OCI-LY1 (cell line): ENCODE measurements around the gene INPP5K.
"Not testable (repeated sequence)": the region's sequence is repeated elsewhere in the genome, so short reads cannot be mapped to it uniquely, and the experiment has no call there.

Source experiments
- H2AFZ ChIP-seq: fragments of 200-600 bp; sonication (generic), shearing (Covaris generic); 2 replicates; pipeline ENCODE4 v1.6.0; 2014; ENCODE audit warnings: antibody characterized with exemption, mild to moderate bottlenecking, low read length
- H3F3A ChIP-seq: fragments of 200-600 bp; sonication (generic), shearing (Covaris generic); 2 replicates; pipeline ENCODE4 v1.6.0; 2014; ENCODE audit warnings: mild to moderate bottlenecking, antibody characterized with exemption, low read length, moderate library complexity; ENCODE audit not compliant: insufficient read depth
- H3K27ac ChIP-seq: fragments of 200-600 bp; sonication (generic); 2 replicates; pipeline ENCODE4 v1.5.1; 2014; ENCODE audit warnings: low read length, mixed run types, mild to moderate bottlenecking, low read depth; ENCODE audit not compliant: poor library complexity, severe bottlenecking
- H3K27me3 ChIP-seq: fragments of 200-600 bp; sonication (generic); 2 replicates; pipeline ENCODE4 v1.6.0; 2014; ENCODE audit warnings: antibody characterized with exemption, mild to moderate bottlenecking, low read length, moderate library complexity; ENCODE audit not compliant: insufficient read depth
- H3K36me3 ChIP-seq: fragments of 200-600 bp; sonication (generic); 2 replicates; pipeline ENCODE4 v1.6.1; 2014; ENCODE audit warnings: mild to moderate bottlenecking, antibody characterized with exemption, low read length, moderate library complexity, mixed read lengths; ENCODE audit not compliant: insufficient read depth
- H3K4me1 ChIP-seq: fragments of 200-600 bp; sonication (generic); 2 replicates; pipeline ENCODE4 v1.5.1; 2014; ENCODE audit warnings: mild to moderate bottlenecking, low read length, moderate library complexity; ENCODE audit not compliant: insufficient read depth, severe bottlenecking
- H3K4me2 ChIP-seq: fragments of 200-600 bp; sonication (generic), shearing (Covaris generic); 2 replicates; pipeline ENCODE4 v1.6.1; 2014; ENCODE audit warnings: low read length
- H3K4me3 ChIP-seq: fragments of 200-600 bp; sonication (generic); 2 replicates; pipeline ENCODE4 v1.5.1; 2014; ENCODE audit warnings: low read length, low read depth, mild to moderate bottlenecking, mixed read lengths; ENCODE audit not compliant: poor library complexity, severe bottlenecking
- H3K79me2 ChIP-seq: fragments of 200-600 bp; shearing (Covaris generic); 2 replicates; pipeline ENCODE4 v1.6.1; 2016; ENCODE audit warnings: mixed run types, low read length, mixed read lengths; ENCODE audit not compliant: insufficient read depth
- H3K9ac ChIP-seq: fragments of 200-600 bp; sonication (generic), shearing (Covaris generic); 2 replicates; pipeline ENCODE4 v1.6.1; 2014; ENCODE audit warnings: mild to moderate bottlenecking, low read length, mixed read lengths
- H3K9me2 ChIP-seq: fragments of 200-600 bp; sonication (generic), shearing (Covaris generic); 2 replicates; pipeline ENCODE4 v1.6.1; 2014; ENCODE audit warnings: low read depth, mild to moderate bottlenecking, low read length, mixed read lengths
- H3K9me3 ChIP-seq: fragments of 200-600 bp; shearing (Covaris generic); 2 replicates; pipeline ENCODE4 v1.6.1; 2014; ENCODE audit warnings: low read length, mixed read lengths
- H4K20me1 ChIP-seq: fragments of 200-600 bp; sonication (generic), shearing (Covaris generic); 2 replicates; pipeline ENCODE4 v1.6.0; 2016; ENCODE audit warnings: mild to moderate bottlenecking, low read length; ENCODE audit not compliant: insufficient read depth
- EZH2 ChIP-seq: fragments of 200-600 bp; sonication (generic), shearing (Covaris generic); IDR thresholded peaks from 2 replicates; pipeline ENCODE4 v1.8.0; 2017; ENCODE audit warnings: borderline replicate concordance, mixed run types, mild to moderate bottlenecking, antibody characterized with exemption, low read length, moderate library complexity, mixed read lengths
- TF ChIP-seq, protein P1 (sequence below): fragments of 200-600 bp; sonication (generic), shearing (Covaris generic); IDR thresholded peaks from 2 replicates; pipeline ENCODE4 v1.5.1; 2017; ENCODE audit warnings: mild to moderate bottlenecking, antibody characterized with exemption, low read length, moderate library complexity, mixed read lengths

INPP5K gene

DNA sequence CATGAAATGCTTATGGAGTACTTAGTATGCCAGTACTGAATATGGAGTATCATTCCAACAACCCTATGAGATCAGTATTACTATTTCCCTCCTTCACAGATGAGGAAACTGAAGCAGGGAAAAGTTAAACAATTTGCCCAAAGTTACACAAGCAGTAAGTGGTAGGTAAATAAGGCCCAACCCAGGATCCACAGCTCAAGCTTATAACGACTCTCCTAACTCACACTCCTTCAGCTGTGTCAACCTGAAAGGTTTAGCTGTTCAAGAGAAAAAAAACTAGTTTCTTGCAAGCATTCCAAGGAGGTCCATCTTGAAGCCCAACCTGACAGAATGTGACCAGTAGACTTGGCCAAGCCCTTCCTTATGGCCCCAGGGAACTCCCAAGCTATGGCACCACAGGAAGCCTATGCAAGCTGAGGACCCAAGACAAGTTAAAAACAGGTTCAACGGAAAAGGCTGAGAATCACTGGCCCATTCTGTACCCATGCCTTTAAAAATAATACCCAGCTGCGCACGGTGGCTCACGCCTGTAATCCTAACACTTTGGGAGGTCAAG, 66.9 kb downstream of the INPP5K start:
- peaks cover 83% of the 10 kb centered on the region for H3K79me2 ChIP-seq
- no peak overlapping the region for H2AFZ ChIP-seq
- no peak overlapping the region for H3K9ac ChIP-seq
- no peaks in the 10 kb centered on the region for H3F3A ChIP-seq
- H3K27me3 ChIP-seq = no peaks in the 10 kb centered on the region
- H4K20me1 ChIP-seq = no peaks in the 10 kb centered on the region
- H3K4me1 ChIP-seq = peaks cover 12% of the 10 kb centered on the region
- no peak overlapping the region for H3K27ac ChIP-seq
- no peaks in the 10 kb centered on the region for H3K9me2 ChIP-seq
- H3K36me3 ChIP-seq = peaks cover 33% of the 10 kb centered on the region
- no peak overlapping the region for H3K4me3 ChIP-seq
- no peaks in the 10 kb centered on the region for H3K9me3 ChIP-seq
- no peak overlapping the region for H3K4me2 ChIP-seq
- no peak for TF ChIP-seq EZH2
- TF ChIP-seq, protein P1, sequence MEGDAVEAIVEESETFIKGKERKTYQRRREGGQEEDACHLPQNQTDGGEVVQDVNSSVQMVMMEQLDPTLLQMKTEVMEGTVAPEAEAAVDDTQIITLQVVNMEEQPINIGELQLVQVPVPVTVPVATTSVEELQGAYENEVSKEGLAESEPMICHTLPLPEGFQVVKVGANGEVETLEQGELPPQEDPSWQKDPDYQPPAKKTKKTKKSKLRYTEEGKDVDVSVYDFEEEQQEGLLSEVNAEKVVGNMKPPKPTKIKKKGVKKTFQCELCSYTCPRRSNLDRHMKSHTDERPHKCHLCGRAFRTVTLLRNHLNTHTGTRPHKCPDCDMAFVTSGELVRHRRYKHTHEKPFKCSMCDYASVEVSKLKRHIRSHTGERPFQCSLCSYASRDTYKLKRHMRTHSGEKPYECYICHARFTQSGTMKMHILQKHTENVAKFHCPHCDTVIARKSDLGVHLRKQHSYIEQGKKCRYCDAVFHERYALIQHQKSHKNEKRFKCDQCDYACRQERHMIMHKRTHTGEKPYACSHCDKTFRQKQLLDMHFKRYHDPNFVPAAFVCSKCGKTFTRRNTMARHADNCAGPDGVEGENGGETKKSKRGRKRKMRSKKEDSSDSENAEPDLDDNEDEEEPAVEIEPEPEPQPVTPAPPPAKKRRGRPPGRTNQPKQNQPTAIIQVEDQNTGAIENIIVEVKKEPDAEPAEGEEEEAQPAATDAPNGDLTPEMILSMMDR = no peak

DNA sequence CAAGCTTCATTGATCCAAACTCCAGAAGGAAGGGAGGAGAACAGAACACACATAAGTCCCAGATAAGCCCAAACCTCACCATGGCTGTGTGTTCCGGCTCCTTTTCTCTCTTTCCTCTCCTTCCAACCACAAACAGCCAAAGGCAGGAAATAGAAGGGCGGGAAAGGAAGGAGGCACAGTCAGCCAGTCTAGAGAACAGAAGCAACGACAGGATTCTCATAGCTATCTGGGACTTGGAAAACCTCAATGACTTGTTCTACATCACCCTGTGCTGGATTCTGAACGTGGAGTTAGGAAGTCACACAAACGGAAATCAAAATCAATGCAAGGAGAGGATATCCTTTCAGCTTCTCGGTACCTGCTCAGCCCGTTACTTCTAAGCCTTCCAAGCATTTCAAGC, 69.4 kb downstream of the INPP5K start:
- H3K27ac ChIP-seq = no peak overlapping the region
- no peak overlapping the region for H3K4me2 ChIP-seq
- peaks cover 65% of the 10 kb centered on the region for H3K79me2 ChIP-seq
- H2AFZ ChIP-seq = no peak overlapping the region
- TF ChIP-seq, protein P1 = no peak
- TF ChIP-seq EZH2 = no peak
- peaks cover 18% of the 10 kb centered on the region for H3K36me3 ChIP-seq
- H3K4me3 ChIP-seq = no peak overlapping the region
- H3F3A ChIP-seq = no peaks in the 10 kb centered on the region
- no peaks in the 10 kb centered on the region for H3K9me2 ChIP-seq
- no peaks in the 10 kb centered on the region for H3K9me3 ChIP-seq
- H4K20me1 ChIP-seq = no peaks in the 10 kb centered on the region
- no peaks in the 10 kb centered on the region for H3K27me3 ChIP-seq
- H3K9ac ChIP-seq = no peak overlapping the region
- no peaks in the 10 kb centered on the region for H3K4me1 ChIP-seq

DNA sequence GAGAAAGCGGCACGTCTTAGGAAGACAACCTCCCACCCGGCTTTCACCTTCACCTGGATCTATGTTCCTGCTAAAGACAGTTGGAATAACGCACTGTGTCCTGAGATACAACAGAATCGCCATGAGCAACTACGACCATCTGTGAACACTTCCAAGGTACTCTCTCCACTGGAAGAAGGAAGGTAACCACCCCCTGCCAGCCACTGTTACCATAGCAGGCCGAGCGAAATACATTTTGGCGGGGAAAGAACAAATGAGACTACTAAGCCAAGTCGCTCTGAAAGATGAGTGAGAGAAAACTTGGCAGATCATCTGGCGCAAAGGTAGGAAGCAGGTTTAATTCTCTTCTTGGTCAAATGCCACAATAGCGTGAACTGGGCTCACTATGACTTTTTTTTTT, 70.2 kb downstream of the INPP5K start:
- no peaks in the 10 kb centered on the region for H3F3A ChIP-seq
- H3K4me1 ChIP-seq = no peaks in the 10 kb centered on the region
- no peak overlapping the region for H3K4me3 ChIP-seq
- no peak overlapping the region for H3K27ac ChIP-seq
- peaks cover 16% of the 10 kb centered on the region for H3K36me3 ChIP-seq
- TF ChIP-seq EZH2 = no peak
- TF ChIP-seq, protein P1 = no peak
- no peaks in the 10 kb centered on the region for H4K20me1 ChIP-seq
- H3K9me3 ChIP-seq = no peaks in the 10 kb centered on the region
- no peaks in the 10 kb centered on the region for H3K27me3 ChIP-seq
- H3K79me2 ChIP-seq = peaks cover 58% of the 10 kb centered on the region
- no peak overlapping the region for H2AFZ ChIP-seq
- H3K9ac ChIP-seq = no peak overlapping the region
- no peak overlapping the region for H3K4me2 ChIP-seq
- no peaks in the 10 kb centered on the region for H3K9me2 ChIP-seq

DNA sequence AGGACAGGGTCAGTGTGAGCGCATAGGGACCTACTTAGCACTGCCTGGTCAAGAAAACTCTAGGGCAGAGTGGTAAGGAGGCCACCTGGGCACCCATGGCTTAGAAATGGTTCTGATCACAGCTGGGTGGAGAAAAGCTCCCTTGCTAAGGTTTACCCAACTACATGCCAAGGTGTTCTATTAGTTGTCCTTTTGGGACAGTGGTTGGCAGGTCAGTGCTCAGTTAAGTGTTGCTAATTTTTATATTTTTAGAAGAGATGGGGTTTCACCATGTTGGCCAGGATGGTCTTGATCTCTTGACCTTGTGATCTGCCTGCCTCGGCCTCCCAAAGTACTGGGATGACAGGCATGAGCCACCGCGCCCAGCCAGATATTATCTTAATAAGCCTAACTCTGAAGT, 70.7 kb downstream of the INPP5K start:
- H3K79me2 ChIP-seq = peaks cover 57% of the 10 kb centered on the region
- not testable (repeated sequence) for H3K4me1 ChIP-seq, H3K9me2 ChIP-seq, H2AFZ ChIP-seq, H3K9me3 ChIP-seq, H3F3A ChIP-seq, H3K4me2 ChIP-seq, H4K20me1 ChIP-seq, H3K4me3 ChIP-seq, H3K27ac ChIP-seq, H3K27me3 ChIP-seq, H3K9ac ChIP-seq
- peaks cover 20% of the 10 kb centered on the region for H3K36me3 ChIP-seq
